ENCODE data around the gene KCNK13. TPM values are rescaled to one million over a fixed set of nuclear protein-coding genes. Genes with fewer than 3 reads are reported as not detected.

KCNK13 gene
- total and polyA plus RNA-seq, 2 of the 13 experiments (the other 11 are each of a cell fraction or from before 2014, with no cell fraction given), result 0.08 to 0.29 TPM

- TF ChIP-seq, protein P1, sequence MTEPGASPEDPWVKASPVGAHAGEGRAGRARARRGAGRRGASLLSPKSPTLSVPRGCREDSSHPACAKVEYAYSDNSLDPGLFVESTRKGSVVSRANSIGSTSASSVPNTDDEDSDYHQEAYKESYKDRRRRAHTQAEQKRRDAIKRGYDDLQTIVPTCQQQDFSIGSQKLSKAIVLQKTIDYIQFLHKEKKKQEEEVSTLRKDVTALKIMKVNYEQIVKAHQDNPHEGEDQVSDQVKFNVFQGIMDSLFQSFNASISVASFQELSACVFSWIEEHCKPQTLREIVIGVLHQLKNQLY (CRISPR knock-in tag; IDR thresholded peaks at IDR 0.05), result no peak
- TF ChIP-seq, protein P2, sequence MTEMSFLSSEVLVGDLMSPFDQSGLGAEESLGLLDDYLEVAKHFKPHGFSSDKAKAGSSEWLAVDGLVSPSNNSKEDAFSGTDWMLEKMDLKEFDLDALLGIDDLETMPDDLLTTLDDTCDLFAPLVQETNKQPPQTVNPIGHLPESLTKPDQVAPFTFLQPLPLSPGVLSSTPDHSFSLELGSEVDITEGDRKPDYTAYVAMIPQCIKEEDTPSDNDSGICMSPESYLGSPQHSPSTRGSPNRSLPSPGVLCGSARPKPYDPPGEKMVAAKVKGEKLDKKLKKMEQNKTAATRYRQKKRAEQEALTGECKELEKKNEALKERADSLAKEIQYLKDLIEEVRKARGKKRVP (CRISPR knock-in tag; IDR thresholded peaks at IDR 0.05), result no peak
Measured at GRCh38 chr14:90204516-90204915, 142.7 kb downstream of the KCNK13 start (continued).

GRCh38 chr14:90213099-90213748 lies 151.4 kb downstream of the KCNK13 start:
- ChIA-PET CTCF (ENCODE audit: low intra/inter-chr PET ratio, low total read pairs) (no interaction called here), POLR2A (no interaction called here)
- FAIRE-seq (no peak), DNase-seq (ENCODE audit: low spot score) (no peak), ATAC-seq (no peak)
- Histone ChIP-seq H3K79me2 (ENCODE audit: insufficient read depth, low read length) (no peaks in the 10 kb centered on the region), H4K20me1 (ENCODE audit: insufficient read depth, low read length) (no peaks in the 10 kb centered on the region), H3K4me2 (ENCODE audit: low read depth, low read length) (no peak overlapping the region), H3K27me3 (ENCODE audit: control insufficient read depth in 1 of 2, insufficient read depth in 2 of 2, low read length in 2 of 2) (no peaks in the 10 kb centered on the region; a peak in 2 of 5 replicates), H3K4me3 (replicated peaks in 1 of 3; ENCODE audit: insufficient read depth in 1 of 3, low read depth in 2 of 3, low read length in 3 of 3) (no peak overlapping the region), H3K27ac (ENCODE audit: extremely low read length, insufficient read depth, low read length) (no peak overlapping the region), H3K9me3 (ENCODE audit: low read length) (peaks cover 6% of the 10 kb centered on the region; the same call in 1 of the 2 replicates), H3K4me1 (ENCODE audit: insufficient read depth, low read length) (no peaks in the 10 kb centered on the region), H2AFZ (ENCODE audit: low read length) (no peak overlapping the region), H3K36me3 (replicated peaks in 1 of 2; ENCODE audit: control insufficient read depth in 1 of 2, insufficient read depth in 2 of 2, low read length in 2 of 2) (no peaks in the 10 kb centered on the region), H3K9ac (ENCODE audit: insufficient read depth, low read depth, low read length) (no peak overlapping the region)
- in situ Hi-C loops (cut with HindIII; ENCODE audit: extremely low pct_ligation_motif_present, low pct_unique_long_range_greater_than_20kb) (no loop called here), intact Hi-C loops (cut with micrococcal nuclease; ENCODE audit: unreplicated experiment) (no loop called here)
- WGBS (ENCODE audit: low lambda C conversion rate), result 14% methylated on average over 7 of the region's 7 CpGs
- BruUV-seq (replicated peaks), result no TSS peak
- no peak for TF ChIP-seq PHF20 (CRISPR knock-in tag; IDR thresholded peaks at IDR 0.05)
- no peak for TF ChIP-seq BHLHE40 (IDR thresholded peaks at IDR 0.05; ENCODE audit: low read length)
- TF ChIP-seq ESRRA (CRISPR knock-in tag; IDR thresholded peaks at IDR 0.05; ENCODE audit: low read depth), result no peak
- TF ChIP-seq U2AF2 (IDR thresholded peaks at IDR 0.05; ENCODE audit: low read depth, low read length), result no peak
- TF ChIP-seq PHB2 (IDR thresholded peaks at IDR 0.05; ENCODE audit: partially characterized antibody), result no peak
- no peak for TF ChIP-seq ZMYM4 (CRISPR knock-in tag; IDR thresholded peaks at IDR 0.05)
- TF ChIP-seq POLR2G (IDR thresholded peaks at IDR 0.05; ENCODE audit: low read depth, low read length), result no peak
- TF ChIP-seq ZNF709 (CRISPR knock-in tag; IDR thresholded peaks at IDR 0.05), result no peak
- TF ChIP-seq NFE2L1 (CRISPR knock-in tag; IDR thresholded peaks at IDR 0.05; ENCODE audit: borderline replicate concordance), result no peak
- TF ChIP-seq ZFP37 (CRISPR knock-in tag; IDR thresholded peaks at IDR 0.05; ENCODE audit: borderline replicate concordance), result no peak
- TF ChIP-seq, protein P3, sequence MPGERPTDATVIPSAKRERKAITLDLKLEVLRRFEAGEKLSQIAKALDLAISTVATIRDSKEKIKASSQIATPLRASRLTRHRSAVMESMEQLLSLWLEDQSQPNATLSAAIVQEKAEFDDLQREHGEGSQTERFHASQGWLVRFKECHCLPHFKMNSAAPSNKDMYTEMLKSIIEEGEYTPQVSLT (CRISPR knock-in tag; IDR thresholded peaks at IDR 0.05; ENCODE audit: borderline replicate concordance, low read depth), result no peak
- TF ChIP-seq ZNF431 (CRISPR knock-in tag; IDR thresholded peaks at IDR 0.05; ENCODE audit: borderline replicate concordance, low read depth), result no peak
- TF ChIP-seq ISL2 (CRISPR knock-in tag; IDR thresholded peaks at IDR 0.05), result no peak
- TF ChIP-seq ZSCAN20 (CRISPR knock-in tag; IDR thresholded peaks at IDR 0.05; ENCODE audit: borderline replicate concordance), result no peak
- TF ChIP-seq TBL1XR1 (IDR thresholded peaks at IDR 0.05; ENCODE audit: borderline replicate concordance, low read length, partially characterized antibody), result no peak
- no peak for TF ChIP-seq EP300 (IDR thresholded peaks at IDR 0.05; ENCODE audit: low read depth in 2 of 2, low read length in 2 of 2)
- no peak for TF ChIP-seq EP300 (CRISPR knock-in tag; IDR thresholded peaks at IDR 0.05; ENCODE audit: borderline replicate concordance)
- TF ChIP-seq ZC3H4 (CRISPR knock-in tag; IDR thresholded peaks at IDR 0.05; ENCODE audit: borderline replicate concordance), result no peak

All from HepG2 (cell line).